Measurements from ENCODE around the gene MYO1G. TPM values are rescaled to one million over a fixed set of nuclear protein-coding genes. Genes with fewer than 3 reads are reported as not detected.
A peak's percentile ranks its signal among the peaks of the same experiment; 100 is the strongest.

Gene MYO1G
- total and polyA plus RNA-seq, 2 donors from 2014 or later, result 0.60 to 14.3 TPM

DNA sequence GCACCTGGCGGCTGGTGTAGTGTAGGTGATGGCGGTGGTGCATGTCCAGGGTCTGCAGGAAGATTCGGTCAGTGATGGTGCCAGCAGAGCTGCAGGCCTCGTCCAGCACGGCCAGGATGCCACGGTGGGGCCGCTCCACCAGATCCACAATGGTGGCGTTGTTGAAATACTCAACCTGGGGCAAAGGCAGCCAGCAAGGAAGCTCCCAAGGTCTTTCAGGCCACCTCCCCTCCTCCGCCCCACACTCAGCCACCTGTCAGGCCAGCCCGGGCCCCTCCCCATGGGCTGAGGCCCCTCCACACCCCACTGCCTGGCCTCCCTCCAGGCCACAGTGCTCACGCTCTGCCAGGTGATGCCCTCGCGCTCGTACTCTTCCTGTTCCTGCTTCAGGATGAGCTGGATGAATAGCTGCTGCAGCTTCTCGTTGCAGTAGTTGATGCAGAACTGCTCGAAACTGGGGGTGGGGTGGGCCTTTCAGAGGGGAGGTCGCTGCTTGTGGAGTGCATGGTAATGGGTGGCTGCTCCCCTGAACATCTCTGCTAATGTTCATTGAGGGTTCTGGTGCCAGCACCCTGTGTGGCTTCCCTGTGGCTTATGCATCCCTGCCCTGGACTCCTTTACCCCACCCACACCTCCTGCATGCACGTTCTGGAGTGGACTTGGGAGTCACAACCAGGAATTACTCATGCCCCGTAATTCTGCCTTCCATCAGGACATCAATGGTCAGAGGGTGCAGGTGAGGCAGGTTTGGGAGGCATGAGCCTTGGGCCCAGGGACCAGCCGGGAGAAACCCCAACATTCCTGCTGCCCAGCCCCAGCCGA, 8.9 kb downstream of the MYO1G start:
- H3K36me3 ChIP-seq (ENCODE audit: control insufficient read depth in 2 of 3, insufficient read depth in 3 of 3, low read length in 3 of 3), result no peaks in the 10 kb centered on the region
- DNase-seq, result peak in 2 of 5 donors; percentile 38 to 60
- no peak overlapping the region for H3K27ac ChIP-seq (ENCODE audit: low read depth in 2 of 2, low read length in 2 of 2)
- no peaks in the 10 kb centered on the region for H3K4me1 ChIP-seq (ENCODE audit: control insufficient read depth in 2 of 3, insufficient read depth in 2 of 3, low read depth in 1 of 3, low read length in 3 of 3)
- FAIRE-seq, result no peak
- TF ChIP-seq, protein P1, sequence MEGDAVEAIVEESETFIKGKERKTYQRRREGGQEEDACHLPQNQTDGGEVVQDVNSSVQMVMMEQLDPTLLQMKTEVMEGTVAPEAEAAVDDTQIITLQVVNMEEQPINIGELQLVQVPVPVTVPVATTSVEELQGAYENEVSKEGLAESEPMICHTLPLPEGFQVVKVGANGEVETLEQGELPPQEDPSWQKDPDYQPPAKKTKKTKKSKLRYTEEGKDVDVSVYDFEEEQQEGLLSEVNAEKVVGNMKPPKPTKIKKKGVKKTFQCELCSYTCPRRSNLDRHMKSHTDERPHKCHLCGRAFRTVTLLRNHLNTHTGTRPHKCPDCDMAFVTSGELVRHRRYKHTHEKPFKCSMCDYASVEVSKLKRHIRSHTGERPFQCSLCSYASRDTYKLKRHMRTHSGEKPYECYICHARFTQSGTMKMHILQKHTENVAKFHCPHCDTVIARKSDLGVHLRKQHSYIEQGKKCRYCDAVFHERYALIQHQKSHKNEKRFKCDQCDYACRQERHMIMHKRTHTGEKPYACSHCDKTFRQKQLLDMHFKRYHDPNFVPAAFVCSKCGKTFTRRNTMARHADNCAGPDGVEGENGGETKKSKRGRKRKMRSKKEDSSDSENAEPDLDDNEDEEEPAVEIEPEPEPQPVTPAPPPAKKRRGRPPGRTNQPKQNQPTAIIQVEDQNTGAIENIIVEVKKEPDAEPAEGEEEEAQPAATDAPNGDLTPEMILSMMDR (IDR thresholded peaks at IDR 0.05; ENCODE audit: borderline replicate concordance, extremely low read depth, insufficient read depth), result no peak
- H3K9me3 ChIP-seq (ENCODE audit: control insufficient read depth in 2 of 3, insufficient read depth in 1 of 3, low read length in 3 of 3), result no peaks in the 10 kb centered on the region
- intact Hi-C loops (cut with DNase I), result no loop called here
- no peak overlapping the region for H3K9ac ChIP-seq (ENCODE audit: low read length in 3 of 3)
- no peak overlapping the region for H3K4me3 ChIP-seq (ENCODE audit: low read length in 3 of 3)
- H3K27me3 ChIP-seq (ENCODE audit: control insufficient read depth, insufficient read depth, low read length), result no peaks in the 10 kb centered on the region

- peak in 2 of 5 donors; percentile 27 to 51 for DNase-seq
- Histone ChIP-seq H3K4me3 (ENCODE audit: low read length in 3 of 3) (no peak overlapping the region), H3K27ac (ENCODE audit: low read depth in 2 of 2, low read length in 2 of 2) (no peak overlapping the region), H3K4me1 (ENCODE audit: control insufficient read depth in 2 of 3, insufficient read depth in 2 of 3, low read depth in 1 of 3, low read length in 3 of 3) (no peaks in the 10 kb centered on the region), H3K27me3 (ENCODE audit: control insufficient read depth, insufficient read depth, low read length) (no peaks in the 10 kb centered on the region), H3K9ac (ENCODE audit: low read length in 3 of 3) (no peak overlapping the region), H3K36me3 (ENCODE audit: control insufficient read depth in 2 of 3, insufficient read depth in 3 of 3, low read length in 3 of 3) (no peaks in the 10 kb centered on the region), H3K9me3 (ENCODE audit: control insufficient read depth in 2 of 3, insufficient read depth in 1 of 3, low read length in 3 of 3) (no peaks in the 10 kb centered on the region)
- TF ChIP-seq, protein P1 (IDR thresholded peaks at IDR 0.05; ENCODE audit: borderline replicate concordance, extremely low read depth, insufficient read depth), result no peak
- no peak for FAIRE-seq
- intact Hi-C loops (cut with DNase I), result no loop called here
These were observed 9.6 kb downstream of the MYO1G start for GRCh38 chr7:44969049-44969700.

DNA sequence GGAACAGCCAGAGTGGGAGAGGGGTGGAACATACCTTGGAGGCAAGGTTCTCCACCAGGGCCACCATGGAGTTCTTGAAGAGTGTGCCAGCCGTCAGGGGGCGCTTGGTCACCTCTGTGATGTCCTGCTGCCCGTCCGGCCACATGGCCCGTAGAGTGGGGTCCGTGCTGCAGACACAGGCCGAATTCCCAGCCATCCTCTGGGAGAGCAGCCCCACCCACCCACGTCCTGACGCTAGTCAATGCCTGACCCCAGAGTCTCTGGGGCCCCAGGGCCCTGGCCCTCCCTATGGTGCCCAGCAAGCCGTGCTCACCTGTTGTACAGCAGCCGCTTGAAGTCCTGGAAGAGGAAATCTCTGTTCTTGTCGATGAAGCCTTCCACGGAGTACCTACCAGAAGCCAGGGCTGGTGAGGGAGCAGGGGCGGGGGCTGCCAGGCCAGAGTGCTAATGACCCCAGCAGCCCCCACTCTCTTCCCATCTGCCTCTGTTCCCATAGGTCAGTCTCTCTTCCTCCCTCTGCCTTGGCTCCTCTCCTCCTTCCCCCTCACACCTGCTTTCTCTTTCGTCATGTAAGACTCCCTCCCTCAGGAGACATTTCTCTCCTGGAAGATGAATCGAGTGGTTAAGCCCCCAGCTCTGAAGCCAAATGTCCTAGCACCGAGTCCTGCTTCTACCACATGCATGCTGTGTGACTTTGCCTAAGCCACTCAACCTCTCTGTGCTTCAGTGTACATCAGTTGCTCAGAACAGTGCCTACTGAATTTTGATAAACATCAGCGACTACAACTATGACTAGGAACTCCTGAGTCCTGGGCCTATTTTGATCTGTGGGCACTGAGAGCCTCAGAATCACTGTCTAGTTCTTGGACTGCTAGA, 11.0 kb downstream of the MYO1G start:
- no peaks in the 10 kb centered on the region for H3K27me3 ChIP-seq (ENCODE audit: control insufficient read depth, insufficient read depth, low read length)
- peaks cover 0 to 2% (median 0%) of the 10 kb centered on the region in 3 donors for H3K4me1 ChIP-seq (ENCODE audit: control insufficient read depth in 2 of 3, insufficient read depth in 2 of 3, low read depth in 1 of 3, low read length in 3 of 3)
- H3K9me3 ChIP-seq (ENCODE audit: control insufficient read depth in 2 of 3, insufficient read depth in 1 of 3, low read length in 3 of 3), result no peaks in the 10 kb centered on the region
- H3K9ac ChIP-seq (ENCODE audit: low read length in 3 of 3), result no peak overlapping the region
- no peak overlapping the region for H3K4me3 ChIP-seq (ENCODE audit: low read length in 3 of 3)
- DNase-seq, result peak in 4 of 5 donors; percentile 34 to 68 (median 46)
- H3K27ac ChIP-seq (ENCODE audit: low read depth in 2 of 2, low read length in 2 of 2), result no peak overlapping the region
- TF ChIP-seq, protein P1 (IDR thresholded peaks at IDR 0.05; ENCODE audit: borderline replicate concordance, extremely low read depth, insufficient read depth), result peak; percentile 3
- intact Hi-C loops (cut with DNase I), result no loop called here
- no peaks in the 10 kb centered on the region for H3K36me3 ChIP-seq (ENCODE audit: control insufficient read depth in 2 of 3, insufficient read depth in 3 of 3, low read length in 3 of 3)
- no peak for FAIRE-seq
